HS-27A (cell line): ENCODE data around the gene KLHL14.
"Not testable (repeated sequence)": the region's sequence is repeated elsewhere in the genome, so short reads cannot be mapped to it uniquely, and the experiment has no call there.

ENCODE experiments used
- DNase-seq: peaks from one replicate; pipeline ENCODE4 v3.0.0-alpha.2; 2012; ENCODE audit warnings: low read depth, missing footprints

KLHL14 gene

DNA sequence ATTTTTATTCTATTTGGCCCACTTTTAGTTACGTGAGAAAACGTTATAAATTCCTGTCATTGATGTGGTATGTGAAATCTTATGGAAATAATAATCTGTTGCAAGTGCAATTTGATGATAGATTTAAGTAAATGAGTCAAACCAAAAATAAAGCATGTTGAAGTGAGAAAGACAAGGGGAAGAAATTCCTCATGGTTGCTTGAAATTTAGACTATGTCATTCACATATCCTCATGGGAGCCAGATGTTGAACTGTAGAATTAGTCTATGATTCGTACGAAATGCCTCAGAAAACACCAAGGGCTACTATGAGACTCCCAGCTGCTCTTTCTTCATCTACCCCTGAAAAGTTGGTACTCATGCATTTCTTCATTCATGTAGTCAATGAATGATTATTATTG, 55.7 kb downstream of the KLHL14 start:
- DNase-seq, result no peak

DNA sequence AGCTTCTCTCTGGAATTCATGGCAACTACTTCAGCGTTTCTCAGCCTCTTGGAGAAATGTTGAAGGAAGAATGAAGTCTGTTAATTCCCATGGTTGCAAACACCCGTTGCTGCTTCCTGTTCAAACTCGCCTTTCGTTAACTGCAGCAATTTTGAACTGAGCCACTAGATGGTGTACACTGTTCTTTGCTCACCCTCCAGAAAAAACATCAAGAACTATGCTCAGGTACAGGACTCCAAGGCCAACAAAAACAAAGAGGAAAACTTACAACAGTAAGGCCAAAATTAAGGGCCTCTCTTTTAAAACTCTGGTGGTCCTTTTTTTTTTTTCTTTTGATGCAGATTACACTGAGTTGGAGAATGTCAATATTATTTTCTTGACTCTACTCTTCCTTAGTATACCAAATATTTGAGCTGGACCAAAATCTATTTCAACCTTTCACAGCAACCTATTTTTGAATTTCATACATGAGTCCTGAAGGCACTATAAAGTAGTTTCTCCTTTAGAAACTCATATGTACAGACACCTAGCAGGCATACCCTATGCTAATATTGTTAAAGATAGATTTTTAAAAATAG, 58.2 kb downstream of the KLHL14 start:
- no peak for DNase-seq

DNA sequence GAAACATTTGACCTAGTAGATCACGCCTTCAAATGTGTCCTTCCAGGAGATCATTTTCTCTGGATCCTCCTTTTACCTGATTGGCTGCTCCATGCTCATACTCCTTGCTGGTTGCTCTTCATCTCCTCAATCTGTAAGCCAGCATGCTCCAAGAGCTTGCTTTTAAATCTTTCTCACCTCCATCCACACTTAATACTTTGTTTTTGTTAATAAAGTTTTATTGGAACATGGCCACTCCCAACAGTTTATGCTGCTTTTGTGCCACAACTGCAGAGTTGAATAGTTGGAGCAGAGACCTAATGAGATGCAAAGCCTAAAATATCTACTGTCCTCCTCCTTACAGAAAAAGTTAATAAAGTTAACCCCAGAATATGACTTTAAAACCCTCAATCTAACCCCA, 60.0 kb downstream of the KLHL14 start:
- DNase-seq, result no peak

- DNase-seq, result no peak
Observed at GRCh38 chr18:32711862-32712261, 61.0 kb downstream of the KLHL14 start.

- no peak for DNase-seq
Observed at GRCh38 chr18:32707586-32707985, 65.2 kb downstream of the KLHL14 start.

GRCh38 chr18:32707147-32707546, 65.7 kb downstream of the KLHL14 start:
- DNase-seq, result no peak

GRCh38 chr18:32701313-32701712, 71.5 kb downstream of the KLHL14 start:
- no peak for DNase-seq

DNA sequence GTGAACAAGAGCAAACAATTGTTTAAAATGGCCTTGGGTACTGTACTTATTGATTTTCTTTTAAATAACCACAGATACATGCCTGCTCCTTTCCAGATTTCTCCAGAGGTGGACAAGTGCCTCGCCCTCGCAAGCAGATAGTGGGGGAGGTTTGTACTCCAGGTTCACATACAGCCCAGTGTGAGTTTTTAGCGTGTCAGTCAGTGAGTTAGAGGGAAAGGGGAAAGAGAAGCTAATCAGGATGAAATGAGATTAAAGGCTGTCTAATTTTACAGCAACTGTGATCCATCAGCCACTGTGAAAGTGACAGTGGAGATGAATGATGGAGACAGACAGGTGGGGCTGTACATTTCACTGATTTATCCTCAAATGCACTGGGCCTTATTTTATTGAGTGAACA, 74.7 kb downstream of the KLHL14 start:
- DNase-seq, result no peak

DNA sequence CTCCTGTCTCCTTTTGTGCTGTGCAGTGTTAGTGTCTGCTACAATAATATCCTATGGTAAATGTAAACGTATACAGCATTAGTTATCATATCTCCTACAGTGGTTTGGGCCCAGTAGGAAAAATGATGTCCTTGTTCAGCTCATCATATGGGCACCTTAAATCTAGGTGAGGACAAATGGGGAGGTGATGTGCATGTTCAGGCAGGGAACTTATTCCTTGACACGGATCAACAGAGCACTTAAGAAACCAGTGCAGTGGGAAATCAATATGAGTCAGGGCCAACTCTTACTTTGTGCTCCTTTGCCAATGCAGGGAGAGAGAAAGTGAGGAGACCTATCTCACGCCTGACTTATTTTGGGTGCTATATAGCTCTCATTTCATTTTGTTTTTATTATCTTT, 76.4 kb downstream of the KLHL14 start:
- DNase-seq, result no peak

- DNase-seq, result no peak
Observed at GRCh38 chr18:32695534-32695933, 77.3 kb downstream of the KLHL14 start.

- no peak for DNase-seq
Observed at GRCh38 chr18:32688821-32689220, 84.0 kb downstream of the KLHL14 start.

DNA sequence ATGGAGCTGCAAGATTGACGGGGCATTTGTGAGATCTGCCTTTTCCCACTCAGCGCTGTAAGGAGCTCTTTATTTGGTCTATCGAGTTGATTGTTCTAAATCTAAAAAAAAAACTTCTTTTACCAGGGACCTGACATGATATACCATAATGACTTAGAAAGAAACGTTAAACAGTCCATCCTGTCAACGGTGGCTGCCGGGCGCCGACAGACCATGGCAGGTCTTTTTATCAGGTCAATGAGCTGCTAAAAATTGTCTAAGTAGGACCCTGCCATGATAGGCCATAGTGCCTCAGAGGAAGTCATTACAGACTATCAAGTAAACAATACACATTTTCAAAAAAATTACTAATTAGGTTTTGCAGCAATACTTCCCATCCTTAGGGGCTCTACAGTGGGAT, 87.9 kb downstream of the KLHL14 start:
- DNase-seq, result no peak

- DNase-seq, result no peak
Observed at GRCh38 chr18:32684096-32684495, 88.7 kb downstream of the KLHL14 start.

DNA sequence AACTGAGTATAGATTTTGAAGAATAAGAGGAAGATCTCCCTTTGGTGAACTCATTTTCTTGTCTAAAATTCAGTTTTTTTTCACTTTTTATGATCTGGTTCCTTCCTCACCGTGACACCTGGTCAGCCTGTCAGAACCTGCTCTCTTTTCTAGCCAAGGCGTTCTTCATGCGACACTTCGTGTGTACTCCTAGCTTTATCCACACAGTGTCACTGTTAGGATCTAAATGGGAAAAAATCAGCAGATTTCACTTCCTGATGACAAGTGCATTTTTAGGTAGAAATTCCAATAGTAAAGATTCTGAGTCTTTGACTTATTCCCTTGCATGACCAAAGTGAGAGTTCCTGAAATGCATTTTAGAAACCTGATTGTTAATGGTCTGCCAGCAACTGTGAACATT, 89.8 kb downstream of the KLHL14 start:
- no peak for DNase-seq

DNA sequence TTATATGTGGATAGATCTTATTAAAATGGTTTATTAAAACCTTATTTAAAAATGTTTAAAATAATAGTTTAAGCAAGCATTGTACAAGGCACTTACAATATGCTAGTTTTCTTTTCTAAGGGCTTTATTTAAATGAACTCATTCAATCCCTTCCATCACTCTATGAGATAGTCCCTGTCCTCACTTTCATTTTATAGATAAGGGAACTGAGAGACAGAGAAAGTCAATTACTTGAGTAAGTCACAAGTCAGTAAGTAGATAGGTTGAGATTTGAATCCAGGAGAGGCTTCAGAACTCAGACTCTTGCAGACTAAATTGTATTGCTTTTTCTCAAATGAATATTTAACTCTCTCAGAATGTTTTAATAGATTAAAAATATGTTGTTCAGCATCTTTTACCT, 95.2 kb downstream of the KLHL14 start:
- DNase-seq, result no peak

- no peak for DNase-seq
Observed at GRCh38 chr18:32674491-32674890, 98.3 kb downstream of the KLHL14 start.

DNA sequence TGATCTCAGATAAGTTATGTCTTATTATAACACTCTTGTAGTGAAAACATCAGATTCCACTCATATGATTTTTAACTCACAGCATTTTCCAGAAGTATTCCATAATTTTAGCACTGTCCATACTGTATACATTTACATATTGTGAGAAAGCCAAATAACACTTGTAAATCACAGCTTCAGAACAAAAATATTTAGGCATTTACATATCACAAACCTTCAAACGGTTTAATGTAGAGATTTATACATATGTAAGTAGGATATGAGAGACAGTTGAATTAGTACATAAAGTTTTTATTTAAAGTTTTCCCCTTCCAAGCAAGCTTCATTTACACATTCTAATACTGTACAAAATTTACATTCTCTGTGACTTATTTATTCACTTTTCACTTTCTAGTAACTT, 100.4 kb downstream of the KLHL14 start:
- DNase-seq, result no peak

GRCh38 chr18:32670727-32671126, 102.1 kb downstream of the KLHL14 start:
- no peak for DNase-seq

- DNase-seq, result no peak
Observed at GRCh38 chr18:32669549-32670165, 103.2 kb downstream of the KLHL14 start.

DNA sequence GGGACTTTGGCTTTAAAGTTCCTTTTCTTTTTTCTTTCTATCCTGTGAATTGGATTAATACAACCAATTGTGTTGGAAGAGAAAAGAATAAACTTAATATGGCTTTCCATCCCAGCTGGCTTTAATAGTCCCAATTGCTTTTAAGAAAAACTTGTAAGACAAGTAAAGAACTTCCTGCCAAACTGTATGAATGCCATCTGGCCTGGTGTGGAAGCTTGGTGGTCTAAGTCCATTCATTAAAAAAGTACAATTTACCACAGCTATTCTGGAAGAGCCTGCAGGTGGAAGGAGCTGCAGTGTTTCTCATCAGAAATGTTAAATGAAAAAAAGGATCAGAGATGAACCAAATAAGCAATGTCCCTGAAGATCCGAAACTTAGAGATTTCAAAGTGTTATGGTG, 103.9 kb downstream of the KLHL14 start:
- no peak for DNase-seq

DNA sequence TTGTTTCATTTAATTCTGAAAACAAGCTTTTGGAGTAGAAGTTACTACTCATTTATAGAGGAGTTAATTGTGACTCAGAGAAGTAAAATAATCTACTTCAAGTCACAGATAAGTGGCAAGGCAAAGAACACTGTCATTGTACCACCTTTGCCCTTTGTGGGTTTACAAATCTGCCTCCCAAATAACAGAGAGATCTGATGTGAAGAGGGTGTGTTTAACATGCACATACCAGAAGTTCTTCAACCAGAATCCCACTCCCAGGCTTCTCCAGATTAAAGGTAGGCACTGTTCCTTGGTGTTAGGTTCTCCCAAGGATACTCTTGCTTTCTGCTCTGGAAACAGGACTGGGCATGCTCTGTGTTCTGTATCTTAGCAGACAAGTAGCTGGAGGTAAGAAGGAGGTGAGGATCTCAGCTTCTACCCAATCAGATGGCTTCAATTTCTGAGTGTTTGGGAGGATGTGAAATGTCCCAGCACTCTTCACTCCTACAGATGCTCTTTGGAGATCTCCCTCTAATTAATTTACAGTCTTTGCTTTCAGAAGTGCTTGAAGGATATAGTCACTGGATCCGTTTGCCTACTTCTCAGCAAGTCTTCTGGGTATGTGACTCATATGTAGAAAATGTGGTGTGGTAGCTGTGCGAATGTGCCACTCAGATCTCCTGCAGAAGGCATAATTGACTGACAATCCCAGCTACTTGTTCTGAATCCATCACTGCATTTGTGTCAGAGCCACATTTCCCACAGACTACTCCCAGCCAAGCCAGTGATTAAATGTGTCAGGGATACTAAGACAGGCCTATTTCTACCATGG, 111.1 kb downstream of the KLHL14 start:
- DNase-seq, result no peak

DNA sequence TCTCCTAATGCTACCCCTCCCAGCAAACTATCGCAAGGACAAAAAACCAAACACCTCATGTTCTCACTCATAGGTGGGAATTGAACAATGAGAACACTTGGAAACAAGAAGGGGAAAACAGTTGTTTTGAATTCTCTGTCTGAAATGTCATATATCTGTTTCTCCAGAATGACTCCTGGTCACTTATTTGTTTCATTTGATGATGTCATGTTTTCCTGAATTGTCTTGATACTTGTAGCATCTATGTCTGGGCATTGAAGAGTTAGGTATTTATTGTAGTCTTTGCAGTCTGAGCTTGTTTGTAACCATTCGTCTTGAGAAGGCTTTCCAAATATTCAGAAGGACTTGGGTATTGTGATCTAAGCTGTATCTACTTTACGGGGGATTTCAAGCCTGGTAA, 118.3 kb downstream of the KLHL14 start:
- not testable (repeated sequence) for DNase-seq

GRCh38 chr18:32637659-32638058, 135.2 kb downstream of the KLHL14 start:
- DNase-seq, result not testable (repeated sequence)

DNA sequence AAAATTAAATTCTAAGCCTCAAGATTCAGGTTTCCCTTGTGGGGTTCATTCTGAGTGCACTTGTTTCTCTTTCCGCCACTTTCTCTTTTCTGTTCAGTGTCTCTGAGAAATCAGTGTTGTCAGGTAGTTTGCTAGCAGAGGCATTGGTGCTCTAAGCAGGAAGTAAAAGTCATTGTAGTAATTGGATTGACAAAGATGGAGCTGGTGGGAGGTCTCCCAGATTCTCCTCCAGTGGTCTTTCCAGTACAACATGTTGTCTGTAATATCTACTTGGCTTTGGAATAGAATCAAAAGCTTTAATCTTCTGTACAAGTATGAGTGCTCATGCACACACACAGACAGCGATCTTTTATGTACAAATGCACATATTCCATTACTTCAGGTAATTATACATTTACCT, 135.6 kb downstream of the KLHL14 start:
- no peak for DNase-seq
